ENCODE results near the gene CACNA1B. TPM values are rescaled to one million over a fixed set of nuclear protein-coding genes. Genes with fewer than 3 reads are reported as not detected.

Gene CACNA1B
- total RNA-seq, 4 donors from 2014 or later, result 0.08 TPM; not detected in 2

- TF ChIP-seq POLR2A (IDR thresholded peaks at IDR 0.05), result no peak
- no peak for TF ChIP-seq EP300 (IDR thresholded peaks at IDR 0.05)
- no peak for TF ChIP-seq CTCF (IDR thresholded peaks at IDR 0.05)
- no peak for TF ChIP-seq POLR2AphosphoS5 (IDR thresholded peaks at IDR 0.05)
- 56% methylated on average over 1 of the region's 1 CpG for WGBS
- H3K4me1 ChIP-seq, result no peaks in the 10 kb centered on the region
- no peaks in the 10 kb centered on the region for H3K36me3 ChIP-seq
- H3K27me3 ChIP-seq, result peaks cover 13% of the 10 kb centered on the region
- H3K9me3 ChIP-seq, result no peaks in the 10 kb centered on the region
- no peak overlapping the region for H3K27ac ChIP-seq
- no peak for DNase-seq (ENCODE audit: low spot score in 2 of 2)
- H3K4me3 ChIP-seq, result no peak overlapping the region
Measured at GRCh38 chr9:137982200-137982599, 104.6 kb downstream of the CACNA1B start.

GRCh38 chr9:137984005-137984404 lies 106.4 kb downstream of the CACNA1B start:
- peaks cover 26% of the 10 kb centered on the region for H3K27me3 ChIP-seq
- 85% methylated on average over 12 of the region's 16 CpGs for WGBS
- TF ChIP-seq EP300 (IDR thresholded peaks at IDR 0.05) (no peak), CTCF (IDR thresholded peaks at IDR 0.05) (no peak), POLR2AphosphoS5 (IDR thresholded peaks at IDR 0.05) (no peak), POLR2A (IDR thresholded peaks at IDR 0.05) (no peak)
- no peaks in the 10 kb centered on the region for H3K9me3 ChIP-seq
- H3K27ac ChIP-seq, result no peak overlapping the region
- no peak overlapping the region for H3K4me3 ChIP-seq
- no peaks in the 10 kb centered on the region for H3K4me1 ChIP-seq
- peak in 1 of 2 donors; percentile 68 for DNase-seq (ENCODE audit: low spot score in 2 of 2)
- H3K36me3 ChIP-seq, result no peaks in the 10 kb centered on the region

GRCh38 chr9:137984520-137985257 lies 107.1 kb downstream of the CACNA1B start:
- TF ChIP-seq POLR2AphosphoS5 (IDR thresholded peaks at IDR 0.05), result no peak
- TF ChIP-seq CTCF (IDR thresholded peaks at IDR 0.05), result no peak
- no peak for TF ChIP-seq POLR2A (IDR thresholded peaks at IDR 0.05)
- TF ChIP-seq EP300 (IDR thresholded peaks at IDR 0.05), result no peak
- Histone ChIP-seq H3K4me1 (no peaks in the 10 kb centered on the region), H3K27ac (no peak overlapping the region), H3K36me3 (no peaks in the 10 kb centered on the region), H3K4me3 (no peak overlapping the region), H3K27me3 (peaks cover 26% of the 10 kb centered on the region), H3K9me3 (no peaks in the 10 kb centered on the region)
- 23% methylated on average over 2 of the region's 7 CpGs for whole genome bisulfite sequencing
- peak in 1 of 2 donors; percentile 63 for DNase-seq (ENCODE audit: low spot score in 2 of 2)

- H3K27me3 ChIP-seq, result peaks cover 33% of the 10 kb centered on the region
- TF ChIP-seq EP300 (IDR thresholded peaks at IDR 0.05) (no peak), POLR2AphosphoS5 (IDR thresholded peaks at IDR 0.05) (no peak), POLR2A (IDR thresholded peaks at IDR 0.05) (no peak), CTCF (IDR thresholded peaks at IDR 0.05) (no peak)
- whole genome bisulfite sequencing, result 97% methylated on average over 9 of the region's 13 CpGs
- H3K4me3 ChIP-seq, result no peak overlapping the region
- no peaks in the 10 kb centered on the region for H3K36me3 ChIP-seq
- peak in 1 of 2 donors; percentile 62 for DNase-seq (ENCODE audit: low spot score in 2 of 2)
- no peaks in the 10 kb centered on the region for H3K9me3 ChIP-seq
- no peaks in the 10 kb centered on the region for H3K4me1 ChIP-seq
- H3K27ac ChIP-seq, result no peak overlapping the region
Measured at GRCh38 chr9:137985637-137986071, 108.1 kb downstream of the CACNA1B start.

GRCh38 chr9:137986268-137987099 lies 108.9 kb downstream of the CACNA1B start:
- 76% methylated on average over 19 of the region's 22 CpGs for WGBS
- H3K36me3 ChIP-seq, result no peaks in the 10 kb centered on the region
- no peak overlapping the region for H3K4me3 ChIP-seq
- H3K4me1 ChIP-seq, result no peaks in the 10 kb centered on the region
- peaks cover 35% of the 10 kb centered on the region for H3K27me3 ChIP-seq
- DNase-seq (ENCODE audit: low spot score in 2 of 2), result peak; percentile 31 to 71
- TF ChIP-seq POLR2A (IDR thresholded peaks at IDR 0.05) (no peak), CTCF (IDR thresholded peaks at IDR 0.05) (no peak), EP300 (IDR thresholded peaks at IDR 0.05) (no peak), POLR2AphosphoS5 (IDR thresholded peaks at IDR 0.05) (no peak)
- H3K9me3 ChIP-seq, result no peaks in the 10 kb centered on the region
- H3K27ac ChIP-seq, result no peak overlapping the region

Data from suprapubic skin (tissue), 4 donors.